Thoracic aorta (tissue), 2 donors: ENCODE results near the gene CCDC15. TPM values are rescaled to one million over a fixed set of nuclear protein-coding genes. Genes with fewer than 3 reads are reported as not detected.

Experiments used
- ATAC-seq: fragments of 150-250 bp; one replicate; pipeline ENCODE4 v1.8.0; 2017; ENCODE audit warnings: low read depth; ENCODE audit not compliant: insufficient number of reproducible peaks, low FRiP score
- DNase-seq: peaks from one replicate; pipeline ENCODE4 v3.0.0-alpha.2; 2020; ENCODE audit warnings: low spot score
- H3K27ac ChIP-seq, 2 donors: fragments of 200-600 bp; sonication (generic); 1 replicate in 1 of 2; 2 replicates in 1 of 2; pipeline ENCODE4 v1.5.1; 2016; ENCODE audit warnings: mild to moderate bottlenecking in 2 of 2, moderate library complexity in 2 of 2
- H3K27me3 ChIP-seq: fragments of 200-600 bp; sonication (generic); replicated peaks from 2 replicates; pipeline ENCODE4 v1.6.0; 2016; ENCODE audit warnings: mild to moderate bottlenecking; ENCODE audit not compliant: insufficient read depth
- H3K36me3 ChIP-seq: fragments of 200-600 bp; sonication (generic); one replicate; pipeline ENCODE4 v1.5.1; 2016
- H3K4me1 ChIP-seq, 2 donors: fragments of 200-600 bp; sonication (generic); 1 replicate in 1 of 2; 2 replicates in 1 of 2; pipeline versions ENCODE4 v1.5.1 to v1.6.0; 2016; ENCODE audit warnings: low read depth in 2 of 2, mild to moderate bottlenecking in 1 of 2; ENCODE audit not compliant: control insufficient read depth in 1 of 2
- H3K4me3 ChIP-seq: fragments of 200-600 bp; sonication (generic); 2 replicates; pipeline ENCODE4 v1.5.1; 2016; ENCODE audit warnings: mild to moderate bottlenecking
- H3K9me3 ChIP-seq: fragments of 200-600 bp; sonication (generic); 2 replicates; pipeline ENCODE4 v1.5.1; 2016
- CTCF ChIP-seq: fragments of 200-600 bp; sonication (generic); IDR thresholded peaks from one replicate; pipeline ENCODE4 v1.5.1; 2019; ENCODE audit warnings: antibody characterized with exemption
- total RNA-seq, 2 donors: library from RNA; depleted of rRNA; stranded (reverse); fragments of >200 nt; gene quantifications; one replicate each; pipeline versions ENCODE4 v1.1.0 to v1.2.3, GENCODE V29; 2016

Gene CCDC15
- total RNA-seq, result 1 to 10 TPM in 1 of 2 donors, under 1 TPM in 1; 0.49 to 1.2 TPM

- Histone ChIP-seq H3K4me1 (peaks cover 3 to 13% of the 10 kb centered on the region in 2 donors), H3K27me3 (no peaks in the 10 kb centered on the region), H3K9me3 (no peaks in the 10 kb centered on the region), H3K4me3 (peak within 1 kb of the TSS; percentile 73), H3K27ac (peak within 1 kb of the TSS; percentile 52 to 76), H3K36me3 (no peaks in the 10 kb centered on the region)
- DNase-seq (peak; percentile 95), ATAC-seq (peak; percentile 94)
- TF ChIP-seq CTCF, result no peak
Observed at GRCh38 chr11:124953753-124954589, at the start of gene CCDC15. Gene CCDC15 (plus strand): TSS chr11:124954202. CDS start chr11:124954733, 531 bp downstream.

- no peaks in the 10 kb centered on the region for H3K9me3 ChIP-seq
Observed at GRCh38 chr11:124915541-124916369, 38.2 kb upstream of the CCDC15 start.

GRCh38 chr11:124916370-124916710 lies 37.7 kb upstream of the CCDC15 start:
- TF ChIP-seq CTCF, result no peak
- Histone ChIP-seq H3K27ac (no peak overlapping the region), H3K9me3 (no peaks in the 10 kb centered on the region), H3K4me3 (no peak overlapping the region), H3K36me3 (no peaks in the 10 kb centered on the region), H3K27me3 (no peaks in the 10 kb centered on the region), H3K4me1 (no peaks in the 10 kb centered on the region)
- ATAC-seq, result no peak
- no peak for DNase-seq

More at GRCh38 chr11:124915541-124916369, 38.2 kb upstream of the CCDC15 start:
- DNase-seq, result no peak
- H3K27me3 ChIP-seq, result no peaks in the 10 kb centered on the region
- no peak for ATAC-seq
- no peak overlapping the region for H3K27ac ChIP-seq
- no peaks in the 10 kb centered on the region for H3K36me3 ChIP-seq
- TF ChIP-seq CTCF, result no peak
- H3K4me1 ChIP-seq, result no peaks in the 10 kb centered on the region
- H3K4me3 ChIP-seq, result no peak overlapping the region

GRCh38 chr11:124917115-124917637 lies 36.8 kb upstream of the CCDC15 start:
- no peak for DNase-seq
- no peaks in the 10 kb centered on the region for H3K4me1 ChIP-seq
- no peak for TF ChIP-seq CTCF
- no peaks in the 10 kb centered on the region for H3K27me3 ChIP-seq
- no peaks in the 10 kb centered on the region for H3K9me3 ChIP-seq
- H3K36me3 ChIP-seq, result no peaks in the 10 kb centered on the region
- no peak for ATAC-seq
- no peak overlapping the region for H3K4me3 ChIP-seq
- no peak overlapping the region for H3K27ac ChIP-seq

- TF ChIP-seq CTCF, result no peak
- ATAC-seq (no peak), DNase-seq (no peak)
- Histone ChIP-seq H3K9me3 (no peaks in the 10 kb centered on the region), H3K4me1 (no peaks in the 10 kb centered on the region), H3K36me3 (no peaks in the 10 kb centered on the region), H3K27me3 (no peaks in the 10 kb centered on the region), H3K4me3 (no peak within 1 kb of the TSS), H3K27ac (no peak within 1 kb of the TSS)
Observed at GRCh38 chr11:124918950-124919349, 35.1 kb upstream of the CCDC15 start, which contains the start of gene HEPN1. Gene HEPN1 (plus strand): TSS chr11:124919250.
